GM06990 (cell line): ENCODE measurements around the gene PAK3.

Experiments used
- DNase-seq: peaks from one replicate; pipeline ENCODE4 v3.0.0-alpha.2; 2011; ENCODE audit not compliant: insufficient read length; ENCODE audit errors: extremely low read depth
- H3K27me3 ChIP-seq: replicated peaks from 2 replicates; pipeline ENCODE4 v1.6.0; 2011; ENCODE audit warnings: low read length; ENCODE audit not compliant: control insufficient read depth, insufficient read depth
- H3K36me3 ChIP-seq: 2 replicates; pipeline ENCODE4 v1.5.1; 2011; ENCODE audit warnings: low read length; ENCODE audit not compliant: control insufficient read depth, insufficient read depth
- H3K4me3 ChIP-seq: replicated peaks from 2 replicates; pipeline ENCODE4 v1.5.1; 2011; ENCODE audit warnings: low read depth, mild to moderate bottlenecking, control low read depth, low read length
- TF ChIP-seq, protein P1 (sequence below): IDR thresholded peaks from 2 replicates; pipeline ENCODE4 v1.5.1; 2011; ENCODE audit warnings: low read length, control low read depth, mild to moderate bottlenecking, inconsistent platforms; ENCODE audit not compliant: insufficient read depth, poor library complexity, severe bottlenecking

PAK3 gene

GRCh38 chrX:111102636-111103035, 6.6 kb downstream of the PAK3 start:
- TF ChIP-seq, protein P1, sequence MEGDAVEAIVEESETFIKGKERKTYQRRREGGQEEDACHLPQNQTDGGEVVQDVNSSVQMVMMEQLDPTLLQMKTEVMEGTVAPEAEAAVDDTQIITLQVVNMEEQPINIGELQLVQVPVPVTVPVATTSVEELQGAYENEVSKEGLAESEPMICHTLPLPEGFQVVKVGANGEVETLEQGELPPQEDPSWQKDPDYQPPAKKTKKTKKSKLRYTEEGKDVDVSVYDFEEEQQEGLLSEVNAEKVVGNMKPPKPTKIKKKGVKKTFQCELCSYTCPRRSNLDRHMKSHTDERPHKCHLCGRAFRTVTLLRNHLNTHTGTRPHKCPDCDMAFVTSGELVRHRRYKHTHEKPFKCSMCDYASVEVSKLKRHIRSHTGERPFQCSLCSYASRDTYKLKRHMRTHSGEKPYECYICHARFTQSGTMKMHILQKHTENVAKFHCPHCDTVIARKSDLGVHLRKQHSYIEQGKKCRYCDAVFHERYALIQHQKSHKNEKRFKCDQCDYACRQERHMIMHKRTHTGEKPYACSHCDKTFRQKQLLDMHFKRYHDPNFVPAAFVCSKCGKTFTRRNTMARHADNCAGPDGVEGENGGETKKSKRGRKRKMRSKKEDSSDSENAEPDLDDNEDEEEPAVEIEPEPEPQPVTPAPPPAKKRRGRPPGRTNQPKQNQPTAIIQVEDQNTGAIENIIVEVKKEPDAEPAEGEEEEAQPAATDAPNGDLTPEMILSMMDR: no peak
- no peak overlapping the region for H3K4me3 ChIP-seq
- DNase-seq: no peak

GRCh38 chrX:111103246-111103645, 7.3 kb downstream of the PAK3 start:
- H3K36me3 ChIP-seq: no peaks in the 10 kb centered on the region
- H3K4me3 ChIP-seq: no peak overlapping the region
- no peak for DNase-seq
- H3K27me3 ChIP-seq: no peaks in the 10 kb centered on the region
- TF ChIP-seq, protein P1: no peak

More at GRCh38 chrX:111102636-111103035, 6.6 kb downstream of the PAK3 start:
- H3K36me3 ChIP-seq: no peaks in the 10 kb centered on the region
- no peaks in the 10 kb centered on the region for H3K27me3 ChIP-seq

- H3K4me3 ChIP-seq: no peak overlapping the region
- H3K36me3 ChIP-seq: no peaks in the 10 kb centered on the region
- TF ChIP-seq, protein P1: no peak
- no peak for DNase-seq
- H3K27me3 ChIP-seq: no peaks in the 10 kb centered on the region
These were observed 14.2 kb downstream of the PAK3 start for GRCh38 chrX:111110098-111110775.

DNA sequence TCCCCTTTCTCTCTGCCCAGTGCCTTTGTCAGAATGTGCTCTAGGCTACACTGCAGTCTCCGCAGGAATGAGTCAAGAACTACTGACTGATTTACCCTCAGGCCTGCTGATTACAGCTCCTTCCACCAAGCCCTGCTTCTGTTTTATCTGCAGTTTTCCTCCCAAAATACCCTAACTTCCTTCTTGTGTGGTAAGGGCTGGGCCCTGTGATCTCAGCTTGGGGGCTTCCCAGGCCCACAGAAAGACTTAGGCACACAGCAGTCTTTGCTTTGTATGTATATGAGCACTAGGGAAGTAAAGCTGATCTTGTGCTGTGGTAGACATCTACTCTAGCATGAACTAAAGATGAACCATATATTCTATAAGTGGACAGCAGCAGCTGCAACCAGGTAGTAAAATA, 18.8 kb downstream of the PAK3 start:
- Histone ChIP-seq H3K36me3 (no peaks in the 10 kb centered on the region), H3K4me3 (no peak overlapping the region), H3K27me3 (no peaks in the 10 kb centered on the region)
- DNase-seq: no peak
- TF ChIP-seq, protein P1: no peak

DNA sequence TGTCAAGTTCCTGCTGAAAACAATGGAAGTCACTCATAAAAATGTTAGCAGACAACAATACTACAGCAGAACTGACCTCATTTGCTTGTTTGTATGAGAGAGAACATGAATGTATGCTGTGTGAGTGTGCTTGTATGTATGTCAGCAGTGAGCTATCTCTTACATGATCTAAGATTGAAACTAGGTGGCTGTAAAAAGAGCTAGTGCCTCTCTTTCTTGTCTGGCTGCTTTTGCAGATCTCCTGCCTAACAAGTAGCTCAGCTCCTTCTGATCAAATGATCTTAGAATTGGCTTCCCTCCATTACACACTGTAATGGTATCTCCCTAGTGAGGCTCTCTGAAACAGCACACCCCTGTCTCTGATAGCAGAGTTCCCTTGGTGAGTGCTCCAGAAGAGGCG, 20.7 kb downstream of the PAK3 start:
- Histone ChIP-seq H3K27me3 (no peaks in the 10 kb centered on the region), H3K4me3 (no peak overlapping the region), H3K36me3 (no peaks in the 10 kb centered on the region)
- no peak for DNase-seq
- TF ChIP-seq, protein P1: no peak

- Histone ChIP-seq H3K36me3 (no peaks in the 10 kb centered on the region), H3K27me3 (no peaks in the 10 kb centered on the region), H3K4me3 (no peak overlapping the region)
- no peak for DNase-seq
- TF ChIP-seq, protein P1: no peak
These were observed 23.4 kb downstream of the PAK3 start for GRCh38 chrX:111119341-111119740.
